HG03060 (cell line): Measurements from ENCODE around the gene PCDHA9.
"Not testable (repeated sequence)": the region's sequence is repeated elsewhere in the genome, so short reads cannot be mapped to it uniquely, and the experiment has no call there.

Experiments
- ATAC-seq: cut with Tn5 transposase; IDR thresholded peaks from one replicate; pipeline ENCODE4 v1.9.1; 2021; ENCODE audit warnings: low read depth, moderate number of reproducible peaks; ENCODE audit not compliant: unreplicated experiment

PCDHA9 gene

DNA sequence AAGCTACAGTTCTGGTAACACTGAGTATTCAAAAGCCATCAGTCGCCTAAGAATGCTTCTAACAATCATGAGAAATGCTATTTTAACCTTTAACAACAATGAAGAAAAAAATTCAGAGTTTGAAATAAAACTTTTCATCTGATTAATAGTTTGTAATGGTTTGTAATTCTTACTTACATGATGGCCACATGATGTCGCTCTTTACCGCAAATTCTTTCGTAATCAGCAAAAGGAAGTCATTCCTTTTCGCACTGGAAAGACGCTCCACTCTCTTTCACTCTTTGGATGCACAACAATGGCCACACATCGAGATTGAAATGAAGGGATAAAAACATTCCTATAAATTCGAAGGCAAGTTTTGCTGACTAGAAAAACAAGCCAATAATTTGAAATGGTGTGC lies 14.2 kb upstream of the PCDHA9 start, which contains the start of gene PCDHA7:
PCDHA7 (plus strand) TSS at position 277 of the 400 bp plus-strand sequence; CDS start at position 392, 115 bp downstream.
- no peak for ATAC-seq

DNA sequence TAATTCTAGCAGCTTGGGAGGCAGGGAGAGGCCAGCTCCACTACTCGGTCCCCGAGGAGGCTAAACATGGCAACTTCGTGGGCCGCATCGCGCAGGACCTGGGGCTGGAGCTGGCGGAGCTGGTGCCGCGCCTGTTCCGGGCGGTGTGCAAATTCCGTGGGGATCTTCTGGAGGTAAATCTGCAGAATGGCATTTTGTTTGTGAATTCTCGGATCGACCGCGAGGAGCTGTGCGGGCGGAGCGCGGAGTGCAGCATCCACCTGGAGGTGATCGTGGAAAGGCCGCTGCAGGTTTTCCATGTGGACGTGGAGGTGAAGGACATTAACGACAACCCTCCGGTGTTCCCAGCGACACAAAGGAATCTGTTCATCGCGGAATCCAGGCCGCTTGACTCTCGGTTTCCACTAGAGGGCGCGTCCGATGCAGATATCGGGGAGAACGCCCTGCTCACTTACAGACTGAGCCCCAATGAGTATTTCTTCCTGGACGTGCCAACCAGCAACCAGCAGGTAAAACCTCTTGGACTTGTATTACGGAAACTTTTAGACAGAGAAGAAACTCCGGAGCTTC lies 13.7 kb upstream of the PCDHA9 start:
- not testable (repeated sequence) for ATAC-seq

DNA sequence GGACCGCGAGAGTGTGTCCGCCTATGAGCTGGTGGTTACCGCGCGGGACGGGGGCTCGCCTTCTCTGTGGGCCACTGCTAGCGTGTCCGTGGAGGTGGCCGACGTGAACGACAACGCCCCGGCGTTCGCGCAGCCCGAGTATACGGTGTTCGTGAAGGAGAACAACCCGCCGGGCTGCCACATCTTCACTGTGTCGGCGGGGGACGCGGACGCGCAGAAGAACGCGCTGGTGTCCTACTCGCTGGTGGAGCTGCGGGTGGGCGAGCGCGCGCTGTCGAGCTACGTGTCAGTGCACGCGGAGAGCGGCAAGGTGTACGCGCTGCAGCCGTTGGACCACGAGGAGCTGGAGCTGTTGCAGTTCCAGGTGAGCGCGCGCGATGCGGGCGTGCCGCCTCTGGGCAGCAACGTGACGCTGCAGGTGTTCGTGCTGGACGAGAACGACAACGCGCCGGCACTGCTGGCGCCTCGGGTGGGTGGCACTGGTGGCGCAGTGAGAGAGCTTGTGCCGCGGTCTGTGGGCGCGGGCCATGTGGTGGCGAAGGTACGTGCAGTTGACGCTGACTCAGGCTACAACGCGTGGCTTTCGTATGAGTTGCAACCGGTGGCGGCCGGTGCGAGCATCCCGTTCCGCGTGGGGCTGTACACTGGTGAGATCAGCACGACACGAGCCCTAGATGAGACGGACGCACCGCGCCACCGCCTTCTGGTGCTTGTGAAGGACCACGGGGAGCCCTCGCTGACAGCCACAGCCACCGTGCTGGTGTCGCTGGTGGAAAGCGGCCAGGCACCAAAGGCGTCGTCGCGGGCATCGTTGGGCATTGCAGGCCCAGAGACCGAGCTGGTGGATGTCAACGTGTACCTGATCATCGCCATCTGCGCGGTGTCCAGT lies 12.3 kb upstream of the PCDHA9 start:
- ATAC-seq: no peak

DNA sequence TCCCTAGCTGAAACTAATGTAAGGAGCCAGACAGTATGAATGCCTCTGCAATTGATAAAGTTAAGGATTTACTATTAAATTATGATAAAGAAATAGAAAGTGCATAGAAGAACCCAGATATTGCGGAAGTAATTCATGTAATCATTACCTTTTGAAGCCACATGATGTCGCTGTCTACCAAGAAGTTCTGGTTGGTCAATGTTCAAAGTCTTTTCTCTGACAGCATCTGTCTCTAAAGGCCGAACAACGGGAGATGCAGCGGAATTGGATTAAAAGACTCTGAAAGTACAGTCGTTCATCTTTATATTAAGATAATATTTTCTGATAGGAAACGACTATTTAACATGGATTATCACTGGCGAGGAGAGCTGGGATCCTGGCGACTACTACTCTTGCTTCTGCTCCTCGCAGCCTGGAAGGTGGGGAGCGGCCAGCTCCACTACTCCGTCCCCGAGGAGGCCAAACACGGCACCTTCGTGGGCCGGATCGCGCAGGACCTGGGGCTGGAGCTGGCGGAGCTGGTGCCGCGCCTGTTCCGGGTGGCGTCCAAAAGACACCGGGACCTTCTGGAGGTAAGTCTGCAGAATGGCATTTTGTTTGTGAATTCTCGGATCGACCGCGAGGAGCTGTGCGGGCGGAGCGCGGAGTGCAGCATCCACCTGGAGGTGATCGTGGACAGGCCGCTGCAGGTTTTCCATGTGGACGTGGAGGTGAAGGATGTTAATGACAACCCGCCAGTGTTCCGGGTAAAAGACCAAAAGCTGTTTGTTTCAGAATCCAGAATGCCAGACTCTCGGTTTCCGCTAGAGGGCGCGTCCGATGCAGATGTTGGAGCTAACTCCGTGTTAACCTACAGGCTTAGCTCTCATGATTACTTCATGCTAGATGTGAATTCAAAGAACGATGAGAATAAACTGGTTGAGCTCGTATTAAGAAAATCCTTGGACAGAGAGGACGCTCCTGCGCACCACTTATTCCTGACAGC lies 6.9 kb upstream of the PCDHA9 start, which contains the start of gene PCDHA8:
PCDHA8 (plus strand) TSS at position 210 of the 985 bp plus-strand sequence; CDS start at position 345, 135 bp downstream.
- ATAC-seq: no peak

DNA sequence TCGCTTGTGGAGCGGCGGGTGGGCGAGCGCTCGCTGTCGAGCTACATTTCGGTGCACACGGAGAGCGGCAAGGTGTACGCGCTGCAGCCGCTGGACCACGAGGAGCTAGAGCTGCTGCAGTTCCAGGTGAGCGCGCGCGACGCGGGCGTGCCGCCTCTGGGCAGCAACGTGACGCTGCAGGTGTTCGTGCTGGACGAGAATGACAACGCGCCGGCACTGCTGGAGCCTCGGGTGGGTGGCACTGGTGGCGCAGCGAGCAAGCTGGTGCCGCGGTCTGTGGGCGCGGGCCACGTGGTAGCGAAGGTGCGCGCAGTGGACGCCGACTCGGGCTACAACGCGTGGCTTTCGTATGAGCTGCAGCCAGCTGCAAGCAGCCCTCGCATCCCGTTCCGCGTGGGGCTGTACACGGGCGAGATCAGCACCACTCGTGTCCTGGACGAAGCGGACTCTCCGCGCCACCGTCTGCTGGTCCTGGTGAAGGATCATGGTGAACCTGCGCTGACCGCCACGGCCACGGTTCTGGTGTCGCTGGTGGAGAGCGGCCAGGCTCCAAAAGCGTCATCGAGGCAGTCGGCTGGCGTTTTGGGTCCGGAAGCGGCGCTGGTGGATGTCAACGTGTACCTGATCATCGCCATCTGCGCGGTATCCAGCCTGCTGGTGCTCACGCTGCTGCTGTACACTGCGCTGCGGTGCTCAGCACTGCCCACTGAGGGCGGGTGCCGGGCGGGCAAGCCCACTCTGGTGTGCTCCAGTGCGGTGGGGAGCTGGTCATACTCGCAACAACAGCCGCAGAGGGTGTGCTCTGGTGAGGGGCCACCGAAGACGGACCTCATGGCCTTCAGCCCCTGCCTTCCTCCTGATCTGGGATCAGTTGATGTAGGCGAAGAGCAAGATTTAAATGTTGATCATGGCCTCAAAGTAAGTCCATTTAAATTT lies 5.1 kb upstream of the PCDHA9 start:
- no peak for ATAC-seq

- ATAC-seq: not testable (repeated sequence)
Observed at GRCh38 chr5:140849831-140850634, 1.9 kb downstream of the PCDHA9 start.

DNA sequence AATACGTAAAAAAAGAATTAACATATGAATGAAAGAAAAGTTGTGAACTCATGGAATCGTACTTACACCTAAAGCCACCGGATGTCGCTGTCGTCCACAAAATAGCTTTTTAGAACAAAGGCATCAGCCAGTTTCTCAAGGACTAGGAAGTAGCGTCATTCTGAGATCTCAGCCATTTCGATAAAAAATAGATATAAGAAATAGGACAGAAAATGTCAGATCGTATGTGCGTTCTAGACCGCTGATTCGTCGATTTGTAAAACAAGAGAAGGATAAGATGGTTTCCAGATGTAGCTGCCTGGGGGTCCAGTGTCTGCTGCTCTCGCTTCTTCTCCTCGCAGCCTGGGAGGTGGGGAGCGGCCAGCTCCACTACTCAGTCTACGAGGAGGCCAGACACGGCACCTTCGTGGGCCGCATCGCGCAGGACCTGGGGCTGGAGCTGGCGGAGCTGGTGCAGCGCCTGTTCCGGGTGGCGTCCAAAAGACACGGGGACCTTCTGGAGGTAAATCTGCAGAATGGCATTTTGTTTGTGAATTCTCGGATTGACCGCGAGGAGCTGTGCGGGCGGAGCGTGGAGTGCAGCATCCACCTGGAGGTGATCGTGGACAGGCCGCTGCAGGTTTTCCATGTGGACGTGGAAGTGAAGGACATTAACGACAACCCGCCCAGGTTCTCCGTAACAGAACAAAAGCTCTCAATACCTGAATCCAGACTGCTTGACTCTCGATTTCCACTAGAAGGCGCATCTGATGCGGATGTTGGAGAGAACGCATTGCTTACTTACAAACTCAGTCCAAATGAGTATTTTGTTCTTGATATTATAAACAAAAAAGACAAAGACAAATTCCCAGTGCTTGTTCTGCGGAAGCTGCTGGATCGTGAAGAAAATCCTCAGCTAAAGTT lies 7.8 kb downstream of the PCDHA9 start, which contains the start of gene PCDHA10:
PCDHA10 (plus strand) TSS at position 126 of the 903 bp plus-strand sequence; CDS start at position 278, 152 bp downstream.
- no peak for ATAC-seq

- ATAC-seq: no peak
Observed at GRCh38 chr5:140857177-140857986, 9.2 kb downstream of the PCDHA9 start.

GRCh38 chr5:140857987-140858240 lies 9.7 kb downstream of the PCDHA9 start:
- no peak for ATAC-seq

- no peak for ATAC-seq
Observed at GRCh38 chr5:140862441-140863295, 14.5 kb downstream of the PCDHA9 start.

GRCh38 chr5:140868721-140869554 lies 20.8 kb downstream of the PCDHA9 start, which contains the start of gene PCDHA11:
PCDHA11 (plus strand) TSS chr5:140868957; CDS start chr5:140869104, 147 bp downstream.
- ATAC-seq: no peak

DNA sequence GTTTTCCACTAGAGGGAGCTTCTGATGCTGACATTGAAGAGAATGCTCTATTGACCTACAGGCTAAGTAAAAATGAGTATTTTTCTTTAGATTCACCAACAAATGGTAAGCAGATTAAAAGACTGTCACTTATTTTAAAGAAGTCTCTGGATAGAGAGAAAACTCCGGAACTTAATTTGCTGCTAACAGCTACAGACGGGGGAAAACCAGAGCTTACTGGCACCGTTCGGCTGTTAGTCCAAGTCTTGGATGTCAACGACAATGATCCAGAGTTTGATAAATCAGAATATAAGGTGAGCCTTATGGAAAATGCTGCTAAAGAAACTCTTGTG lies 21.3 kb downstream of the PCDHA9 start:
- ATAC-seq: no peak

DNA sequence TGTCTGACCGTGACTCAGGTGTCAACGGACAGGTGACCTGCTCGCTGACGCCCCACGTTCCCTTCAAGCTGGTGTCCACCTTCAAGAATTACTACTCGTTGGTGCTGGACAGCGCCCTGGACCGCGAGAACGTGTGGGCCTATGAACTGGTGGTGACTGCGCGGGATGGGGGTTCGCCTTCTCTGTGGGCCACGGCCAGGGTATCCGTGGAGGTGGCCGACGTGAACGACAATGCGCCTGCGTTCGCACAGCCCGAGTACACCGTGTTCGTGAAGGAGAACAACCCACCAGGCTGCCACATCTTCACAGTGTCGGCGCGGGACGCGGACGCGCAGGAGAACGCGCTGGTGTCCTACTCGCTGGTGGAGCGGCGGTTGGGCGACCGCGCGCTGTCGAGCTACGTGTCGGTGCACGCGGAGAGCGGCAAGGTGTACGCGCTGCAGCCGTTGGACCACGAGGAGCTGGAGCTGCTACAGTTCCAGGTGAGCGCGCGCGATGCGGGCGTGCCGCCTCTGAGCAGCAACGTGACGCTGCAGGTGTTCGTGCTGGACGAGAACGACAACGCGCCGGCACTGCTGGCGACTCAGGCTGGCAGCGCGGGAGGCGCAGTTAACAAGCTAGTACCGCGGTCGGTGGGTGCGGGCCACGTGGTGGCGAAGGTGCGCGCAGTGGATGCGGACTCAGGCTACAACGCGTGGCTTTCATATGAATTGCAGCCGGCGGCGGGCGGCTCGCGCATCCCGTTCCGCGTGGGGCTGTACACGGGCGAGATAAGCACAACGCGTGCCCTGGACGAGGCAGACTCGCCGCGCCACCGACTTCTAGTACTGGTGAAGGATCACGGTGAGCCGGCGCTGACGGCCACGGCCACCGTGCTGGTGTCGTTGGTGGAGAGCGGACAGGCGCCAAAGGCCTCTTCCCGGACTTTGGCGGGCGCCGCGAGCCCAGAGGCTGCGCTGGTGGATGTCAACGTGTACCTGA lies 22.3 kb downstream of the PCDHA9 start:
- ATAC-seq: no peak
